Activated CD4-positive, alpha-beta T cell treated with anti-CD3 and anti-CD28 coated beads, Interleukin-2, amount 10 ng/mL, durations not matched to agents 24 days and 14 days (primary cell): ENCODE measurements around the gene ERICH2. TPM values are rescaled to one million over a fixed set of nuclear protein-coding genes. Genes with fewer than 3 reads are reported as not detected.
A peak's percentile ranks its signal among the peaks of the same experiment; 100 is the strongest.
"Not testable (repeated sequence)": the region's sequence is repeated elsewhere in the genome, so short reads cannot be mapped to it uniquely, and the experiment has no call there.

ENCODE experiments used
- DNase-seq: peaks from one replicate; pipeline ENCODE4 v3.0.0; 2022
- H3K27ac Mint-ChIP-seq: one replicate; pipeline ENCODE4 v1.8.0; 2022; ENCODE audit warnings: mild to moderate bottlenecking, mixed read lengths
- H3K27me3 Mint-ChIP-seq: one replicate; pipeline ENCODE4 v1.8.0; 2022; ENCODE audit warnings: mixed read lengths
- H3K36me3 Mint-ChIP-seq: one replicate; pipeline ENCODE4 v1.8.0; 2022; ENCODE audit warnings: low read depth, mild to moderate bottlenecking, mixed read lengths
- H3K4me1 Mint-ChIP-seq: one replicate; pipeline ENCODE4 v1.8.0; 2021; ENCODE audit warnings: mixed read lengths
- H3K4me3 Mint-ChIP-seq: one replicate; pipeline ENCODE4 v1.8.0; 2022; ENCODE audit warnings: mild to moderate bottlenecking, moderate library complexity, mixed read lengths
- H3K9me3 Mint-ChIP-seq: one replicate; pipeline ENCODE4 v1.8.0; 2021; ENCODE audit warnings: mixed read lengths
- intact Hi-C: fragments of 100-400 bp; cut with micrococcal nuclease; formaldehyde crosslinking; loops from one replicate; pipeline ENCODE4 v1.15.1; 2023
- total RNA-seq: library from RNA; stranded (reverse); gene quantifications from 2 replicates; pipeline ENCODE4 v1.2.3, GENCODE V29; 2022

Gene ERICH2
- total RNA-seq, 1 donor from 2014 or later, result not detected

DNA sequence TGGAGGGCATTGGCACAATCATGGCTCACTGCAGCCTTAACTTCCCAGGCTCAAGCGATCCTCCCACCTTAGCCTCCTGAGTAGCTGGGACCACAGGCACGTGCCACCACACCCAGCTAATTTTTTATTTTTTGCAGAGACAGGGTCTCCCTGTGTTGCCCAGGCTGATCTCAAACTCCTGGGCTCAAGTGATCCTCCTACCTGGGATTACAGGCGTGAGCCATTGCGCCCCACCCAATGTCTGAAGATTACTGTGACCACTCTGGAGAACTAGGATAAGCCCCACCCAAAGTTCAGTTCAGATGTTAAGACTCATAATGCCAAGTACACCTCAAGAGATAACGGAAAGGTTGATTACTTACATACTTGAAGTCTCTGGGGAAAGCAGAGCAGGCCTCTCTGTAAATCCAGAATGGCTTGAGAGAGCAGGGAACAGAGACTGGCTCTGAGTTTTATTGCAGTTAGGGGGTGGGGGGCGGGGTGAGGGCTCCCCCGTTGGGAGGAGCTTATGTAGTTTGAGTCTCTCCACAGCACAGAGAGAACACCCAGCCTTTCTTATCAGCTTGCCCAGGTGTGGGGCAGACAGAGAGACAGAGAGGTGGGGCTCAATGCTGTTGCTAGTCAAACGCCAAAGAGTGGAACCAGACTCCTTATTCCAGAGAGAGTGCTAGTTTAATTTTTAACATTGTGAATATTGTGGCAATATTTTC, 26.5 kb upstream of the ERICH2 start:
- Mint-ChIP-seq H3K27me3 (peaks cover 17% of the 10 kb centered on the region), H3K27ac (no peak overlapping the region), H3K4me3 (no peak overlapping the region), H3K4me1 (no peaks in the 10 kb centered on the region), H3K36me3 (no peaks in the 10 kb centered on the region), H3K9me3 (no peaks in the 10 kb centered on the region)
- DNase-seq, result no peak
- intact Hi-C loops, result no loop called here

DNA sequence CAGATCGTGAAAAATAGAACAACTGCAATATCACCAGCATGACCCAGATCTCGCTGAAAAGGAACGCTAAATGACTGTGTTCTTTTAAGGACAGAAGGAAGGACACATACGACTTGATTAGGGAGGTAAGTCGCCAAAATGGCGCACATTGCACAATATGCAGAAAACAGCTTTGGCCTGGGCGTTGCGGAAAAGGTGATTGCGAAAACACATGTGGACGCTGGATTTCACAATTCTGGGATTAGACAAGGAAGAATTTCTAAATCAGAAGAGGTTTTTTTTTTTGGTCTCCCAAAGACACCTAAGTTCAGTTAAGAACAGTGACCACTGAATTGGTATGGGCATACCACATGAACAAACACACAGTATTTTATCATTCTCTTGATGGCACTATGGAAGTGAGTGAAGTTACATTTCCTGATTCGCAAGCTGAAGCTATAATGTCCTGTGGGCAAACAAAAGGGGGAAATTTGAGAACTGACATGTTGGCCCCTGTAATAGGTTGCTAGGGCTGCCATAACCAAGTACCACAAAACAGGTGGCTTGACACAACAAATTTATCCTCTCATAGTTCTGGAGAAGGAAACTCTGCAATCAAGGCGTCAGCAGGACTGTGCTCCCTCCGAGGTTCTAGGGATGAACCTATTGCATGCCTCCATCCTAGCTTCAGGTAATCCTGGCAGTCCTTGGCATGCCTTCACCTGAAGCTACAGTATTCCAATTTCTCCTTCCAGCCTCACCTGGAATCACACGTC, 25.8 kb upstream of the ERICH2 start:
- H3K27me3 Mint-ChIP-seq, result peaks cover 15% of the 10 kb centered on the region
- H3K36me3 Mint-ChIP-seq, result no peaks in the 10 kb centered on the region
- no peak overlapping the region for H3K27ac Mint-ChIP-seq
- H3K4me3 Mint-ChIP-seq, result no peak overlapping the region
- no peaks in the 10 kb centered on the region for H3K4me1 Mint-ChIP-seq
- intact Hi-C loops, result no loop called here
- no peak for DNase-seq
- H3K9me3 Mint-ChIP-seq, result no peaks in the 10 kb centered on the region

DNA sequence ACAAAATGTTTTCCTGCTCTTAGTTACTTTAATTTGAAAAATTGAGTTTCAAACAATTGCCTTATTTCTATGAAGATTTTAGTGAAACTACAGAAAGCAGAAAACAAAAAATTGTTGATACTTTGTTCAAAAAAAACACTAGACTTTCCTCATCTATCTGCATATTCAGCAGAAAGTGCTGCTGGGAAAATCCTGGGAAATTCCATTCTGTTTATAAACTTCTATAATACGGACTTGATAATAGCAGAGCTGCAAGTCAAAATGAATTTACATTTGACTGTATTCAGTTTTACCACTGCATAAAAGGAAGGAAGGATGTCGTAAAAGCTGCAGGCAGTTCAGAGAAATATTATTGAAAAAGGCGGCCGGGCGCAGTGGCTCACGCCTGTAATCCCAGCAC, 24.9 kb upstream of the ERICH2 start:
- no peaks in the 10 kb centered on the region for H3K4me1 Mint-ChIP-seq
- no peak overlapping the region for H3K4me3 Mint-ChIP-seq
- no peak for DNase-seq
- intact Hi-C loops, result no loop called here
- no peaks in the 10 kb centered on the region for H3K36me3 Mint-ChIP-seq
- H3K27ac Mint-ChIP-seq, result no peak overlapping the region
- no peaks in the 10 kb centered on the region for H3K9me3 Mint-ChIP-seq
- H3K27me3 Mint-ChIP-seq, result peaks cover 19% of the 10 kb centered on the region

DNA sequence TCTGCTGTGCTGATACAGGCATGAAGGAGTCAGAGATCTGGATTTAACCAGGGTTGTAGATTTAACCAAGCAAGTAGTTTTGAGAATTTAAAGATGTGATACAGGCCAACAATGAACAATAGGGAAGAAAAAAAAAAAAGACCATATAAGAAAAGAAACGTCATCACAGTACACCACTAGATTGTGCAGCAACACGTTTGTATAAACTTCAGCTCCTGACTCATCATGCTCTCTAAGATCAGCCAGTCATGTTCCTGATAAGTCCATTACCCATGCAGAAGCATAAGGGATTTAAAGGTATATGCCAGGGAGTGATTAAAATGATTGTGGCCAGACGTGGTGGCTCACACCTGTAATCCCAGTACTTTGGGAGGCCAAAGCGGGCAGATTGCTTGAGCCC, 22.3 kb upstream of the ERICH2 start:
- no peaks in the 10 kb centered on the region for H3K36me3 Mint-ChIP-seq
- intact Hi-C loops, result no loop called here
- no peak overlapping the region for H3K27ac Mint-ChIP-seq
- H3K4me3 Mint-ChIP-seq, result no peak overlapping the region
- H3K4me1 Mint-ChIP-seq, result no peaks in the 10 kb centered on the region
- no peaks in the 10 kb centered on the region for H3K9me3 Mint-ChIP-seq
- H3K27me3 Mint-ChIP-seq, result peaks cover 26% of the 10 kb centered on the region
- no peak for DNase-seq

DNA sequence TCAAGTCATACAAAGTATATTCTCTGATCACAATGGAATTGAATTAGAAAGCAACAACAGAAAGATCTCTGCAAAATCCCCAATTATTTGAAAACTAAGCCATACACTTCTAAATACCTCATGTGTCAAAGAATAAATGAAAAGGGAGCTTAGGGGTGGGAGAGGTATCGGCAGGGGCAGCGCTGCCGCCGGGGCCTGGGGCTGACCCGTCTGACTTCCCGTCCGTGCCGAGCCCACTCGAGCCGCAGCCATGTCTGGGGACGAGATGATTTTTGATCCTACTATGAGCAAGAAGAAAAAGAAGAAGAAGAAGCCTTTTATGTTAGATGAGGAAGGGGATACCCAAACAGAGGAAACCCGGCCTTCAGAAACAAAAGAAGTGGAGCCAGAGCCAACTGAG, 18.6 kb upstream of the ERICH2 start:
- H3K9me3 Mint-ChIP-seq, H3K4me1 Mint-ChIP-seq, H3K36me3 Mint-ChIP-seq, H3K4me3 Mint-ChIP-seq, H3K27ac Mint-ChIP-seq, DNase-seq, intact Hi-C loops: not testable (repeated sequence)
- peaks cover 25% of the 10 kb centered on the region for H3K27me3 Mint-ChIP-seq

DNA sequence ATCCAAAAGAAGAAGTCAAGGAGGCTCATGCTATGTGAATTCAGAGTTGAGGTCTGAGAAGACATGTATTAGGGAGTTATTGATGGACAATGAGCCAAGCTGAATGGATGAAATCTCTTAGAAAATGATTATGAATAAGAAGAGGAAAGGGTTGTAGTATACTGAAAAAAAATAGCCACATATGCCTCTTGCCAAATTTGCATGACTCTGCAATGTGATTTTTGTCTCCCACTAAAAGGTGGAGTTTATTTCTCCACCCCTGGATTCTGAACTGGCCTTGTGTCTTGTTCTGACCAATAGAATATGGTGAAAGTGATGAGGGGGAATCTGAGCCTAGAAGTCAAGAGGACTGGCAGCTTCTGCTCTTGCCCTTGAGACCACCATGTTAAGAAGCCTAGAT, 8.6 kb upstream of the ERICH2 start:
- H3K27me3 Mint-ChIP-seq, result peaks cover 7% of the 10 kb centered on the region
- H3K27ac Mint-ChIP-seq, result no peak overlapping the region
- no peak for DNase-seq
- no peaks in the 10 kb centered on the region for H3K36me3 Mint-ChIP-seq
- no peak overlapping the region for H3K4me3 Mint-ChIP-seq
- intact Hi-C loops, result no loop called here
- H3K4me1 Mint-ChIP-seq, result no peaks in the 10 kb centered on the region
- H3K9me3 Mint-ChIP-seq, result no peaks in the 10 kb centered on the region

DNA sequence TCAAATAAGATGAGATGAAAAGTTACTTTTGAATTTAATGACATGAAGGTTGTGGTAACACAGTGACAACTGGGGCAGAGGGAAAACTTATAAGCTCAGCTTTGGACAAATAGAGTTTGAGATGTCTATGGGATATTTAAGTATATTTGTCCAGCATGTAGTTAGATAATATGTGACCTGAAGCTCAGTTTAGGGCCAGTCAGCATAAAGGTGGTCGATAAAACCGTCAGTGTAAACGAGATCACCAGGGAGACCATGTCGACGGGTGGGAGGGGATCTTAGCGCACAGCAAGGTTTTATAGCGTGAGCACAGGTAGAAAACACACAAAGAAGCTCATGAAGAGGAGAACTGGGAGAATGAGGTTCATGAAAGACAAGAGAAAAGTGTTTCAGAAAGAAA, 7.4 kb upstream of the ERICH2 start:
- Mint-ChIP-seq H3K27ac (no peak overlapping the region), H3K9me3 (no peaks in the 10 kb centered on the region), H3K27me3 (peaks cover 7% of the 10 kb centered on the region), H3K4me3 (no peak overlapping the region), H3K4me1 (no peaks in the 10 kb centered on the region), H3K36me3 (no peaks in the 10 kb centered on the region)
- no peak for DNase-seq
- intact Hi-C loops, result no loop called here

DNA sequence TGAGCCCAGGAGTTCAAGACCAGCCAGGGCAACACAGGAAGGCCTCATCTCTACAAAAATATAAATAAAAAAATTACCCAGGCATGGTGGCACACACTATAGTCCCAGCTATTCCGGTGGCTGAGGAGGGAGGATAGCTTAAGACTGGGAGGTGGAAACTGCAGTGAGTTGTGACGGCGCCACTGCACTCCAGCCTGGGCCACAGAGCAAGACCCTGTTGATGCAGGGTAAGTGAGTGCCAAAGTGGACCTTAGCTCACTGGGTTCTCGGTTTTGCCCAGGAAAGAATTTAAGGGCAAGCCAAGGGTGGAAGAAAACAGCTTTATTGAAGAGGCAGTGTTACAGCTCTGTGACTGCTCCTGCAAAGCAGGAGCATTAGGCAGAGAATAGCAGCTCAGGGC, 6.9 kb upstream of the ERICH2 start:
- Mint-ChIP-seq H3K4me1 (no peaks in the 10 kb centered on the region), H3K4me3 (no peak overlapping the region), H3K27me3 (peaks cover 7% of the 10 kb centered on the region), H3K36me3 (no peaks in the 10 kb centered on the region), H3K9me3 (no peaks in the 10 kb centered on the region), H3K27ac (no peak overlapping the region)
- intact Hi-C loops, result no loop called here
- DNase-seq, result no peak

DNA sequence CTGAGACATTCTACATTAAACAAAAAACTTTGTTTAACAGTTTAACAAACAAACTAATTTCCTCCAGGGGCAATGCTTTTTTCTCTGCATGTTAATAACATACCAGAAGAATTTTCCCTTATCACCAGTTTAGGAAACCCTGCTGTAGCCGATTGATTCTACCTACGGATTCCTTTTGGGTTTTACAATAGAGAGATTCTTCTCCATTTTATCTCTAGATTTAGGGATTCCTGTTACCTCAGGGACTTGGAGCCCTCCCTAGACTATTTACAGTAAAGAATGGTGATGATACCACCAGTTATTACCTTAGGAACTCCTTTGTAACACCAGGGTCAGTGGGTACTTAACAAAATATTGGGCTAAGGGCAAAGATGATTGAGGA, 5.3 kb upstream of the ERICH2 start:
- no peaks in the 10 kb centered on the region for H3K4me1 Mint-ChIP-seq
- DNase-seq, result no peak
- no peak overlapping the region for H3K4me3 Mint-ChIP-seq
- no peak overlapping the region for H3K27ac Mint-ChIP-seq
- no peaks in the 10 kb centered on the region for H3K9me3 Mint-ChIP-seq
- no peaks in the 10 kb centered on the region for H3K36me3 Mint-ChIP-seq
- intact Hi-C loops, result no loop called here
- peaks cover 7% of the 10 kb centered on the region for H3K27me3 Mint-ChIP-seq

DNA sequence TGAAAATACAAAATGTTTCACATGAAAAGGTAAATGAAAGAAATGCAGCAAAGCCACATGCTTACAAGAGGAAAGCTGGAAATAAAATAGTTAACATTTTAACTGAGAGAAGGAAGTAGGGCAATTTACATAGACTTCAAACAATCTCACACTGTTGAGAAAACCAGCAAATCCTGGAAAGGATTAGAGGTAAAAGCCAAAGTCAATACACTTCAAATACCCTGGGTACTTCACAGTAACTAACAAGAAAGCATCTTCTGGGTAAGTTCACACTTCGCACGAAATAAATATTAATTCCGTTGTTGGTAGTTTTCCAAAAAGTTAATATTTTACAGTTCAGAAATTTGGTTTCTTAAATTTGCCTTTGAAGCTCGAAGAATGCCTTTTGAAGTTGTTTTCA, 3.5 kb upstream of the ERICH2 start:
- peaks cover 8% of the 10 kb centered on the region for H3K27me3 Mint-ChIP-seq
- intact Hi-C loops, result no loop called here
- H3K4me1 Mint-ChIP-seq, result peaks cover 5% of the 10 kb centered on the region
- no peaks in the 10 kb centered on the region for H3K36me3 Mint-ChIP-seq
- DNase-seq, result no peak
- H3K4me3 Mint-ChIP-seq, result no peak overlapping the region
- H3K9me3 Mint-ChIP-seq, result no peaks in the 10 kb centered on the region
- H3K27ac Mint-ChIP-seq, result no peak overlapping the region

DNA sequence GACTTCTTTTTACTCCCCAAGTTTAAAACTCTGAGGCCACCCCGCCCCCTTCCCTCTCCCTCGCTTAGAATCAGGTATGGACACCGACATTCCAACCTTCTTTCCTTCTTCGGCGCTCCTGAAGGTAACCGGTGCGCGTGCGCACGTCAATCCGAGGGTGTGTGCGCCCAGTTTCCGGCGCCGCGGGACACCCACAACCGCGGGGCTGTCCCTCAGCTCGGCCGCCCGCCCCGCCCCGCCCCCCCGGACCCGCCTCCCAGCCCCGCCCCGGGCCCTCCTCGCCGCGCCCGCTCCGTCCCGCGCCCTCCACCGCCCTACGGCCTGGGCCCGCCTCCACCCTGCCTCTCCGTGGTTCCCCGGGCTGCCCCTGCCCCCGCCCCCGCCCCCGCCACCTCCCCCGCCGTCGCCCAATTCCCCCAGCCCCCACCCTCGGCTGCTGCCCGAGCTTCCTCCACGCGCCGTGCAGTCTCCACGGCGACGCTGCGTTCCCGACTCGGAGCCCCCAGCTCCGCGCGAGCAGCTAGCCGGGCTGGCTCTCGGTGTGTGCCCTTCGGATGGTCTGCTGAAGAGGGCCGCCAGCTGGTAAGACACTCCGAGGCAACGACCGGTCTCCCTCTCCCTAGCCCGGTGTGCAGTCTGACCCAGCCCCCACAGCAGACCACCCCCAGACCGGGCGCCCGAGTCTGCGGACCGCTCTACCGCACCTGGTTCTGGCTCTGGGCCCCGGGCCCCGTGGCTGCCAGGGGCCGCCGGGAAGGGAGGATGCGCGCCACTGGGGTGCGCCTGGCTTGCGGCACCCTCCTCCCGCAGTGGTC, 635 bp downstream of the ERICH2 start:
- peak overlapping the region; percentile 85 for H3K4me3 Mint-ChIP-seq
- H3K27me3 Mint-ChIP-seq, result peaks cover 31% of the 10 kb centered on the region
- H3K27ac Mint-ChIP-seq, result peak overlapping the region; percentile 82
- DNase-seq, result peak; percentile 89
- H3K36me3 Mint-ChIP-seq, result no peaks in the 10 kb centered on the region
- H3K4me1 Mint-ChIP-seq, result peaks cover 5% of the 10 kb centered on the region
- H3K9me3 Mint-ChIP-seq, result no peaks in the 10 kb centered on the region
- intact Hi-C loops, result loop anchor here (2.0 kb wide), 3 partner anchors 46 to 410 kb away; partner anchors contain the start of genes GAD1 and SP5

DNA sequence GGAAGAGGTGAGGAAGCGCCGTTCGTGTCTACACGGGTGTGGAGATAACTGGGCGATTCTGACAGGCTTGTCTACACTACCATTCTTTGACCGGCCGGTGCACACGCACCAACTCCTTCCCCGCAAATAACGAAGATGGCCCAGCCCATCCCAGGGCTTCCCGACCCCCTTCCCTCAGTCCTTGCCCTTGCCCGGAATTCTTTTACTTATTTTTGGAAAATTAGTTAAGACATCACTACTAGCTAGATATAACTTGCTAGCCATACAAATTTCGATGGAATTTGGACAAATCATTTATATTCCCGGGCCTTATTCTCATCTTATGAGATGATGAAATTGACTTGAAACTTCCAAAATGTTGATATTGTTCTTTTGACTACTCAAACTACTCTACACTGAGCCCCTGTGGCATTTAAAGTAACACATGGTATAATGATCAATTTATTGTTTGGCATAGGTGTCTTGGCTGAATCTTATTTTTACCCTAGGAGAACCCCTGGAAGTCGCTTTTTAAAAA, 1.3 kb downstream of the ERICH2 start:
- H3K4me3 Mint-ChIP-seq, result peak overlapping the region; percentile 67

DNA sequence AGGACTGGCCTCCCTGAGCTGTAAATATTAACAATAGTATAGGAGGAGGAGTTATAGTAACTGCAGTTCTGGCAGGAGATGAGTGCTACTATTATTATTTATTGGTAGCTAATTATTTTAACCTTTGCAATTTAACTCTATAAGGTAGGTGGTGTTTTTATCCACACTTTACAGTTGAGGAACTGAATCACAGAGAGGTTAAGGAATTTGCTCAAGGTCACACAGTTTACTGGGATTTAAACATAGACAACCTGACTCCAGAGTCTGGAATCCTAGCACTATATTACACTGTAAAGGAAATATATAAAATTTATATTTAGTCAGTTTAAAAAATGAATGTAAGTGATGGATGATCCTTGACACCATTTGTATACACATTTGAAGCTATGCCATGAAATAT, 2.1 kb downstream of the ERICH2 start:
- H3K36me3 Mint-ChIP-seq, result no peaks in the 10 kb centered on the region
- peaks cover 5% of the 10 kb centered on the region for H3K4me1 Mint-ChIP-seq
- H3K9me3 Mint-ChIP-seq, result no peaks in the 10 kb centered on the region
- DNase-seq, result no peak
- H3K4me3 Mint-ChIP-seq, result peak overlapping the region; percentile 49
- H3K27ac Mint-ChIP-seq, result no peak overlapping the region
- peaks cover 33% of the 10 kb centered on the region for H3K27me3 Mint-ChIP-seq
- intact Hi-C loops, result no loop called here

More for the DNA sequence above, 1.3 kb downstream of the ERICH2 start:
- peak overlapping the region; percentile 18 for H3K27ac Mint-ChIP-seq
- no peaks in the 10 kb centered on the region for H3K9me3 Mint-ChIP-seq
- H3K27me3 Mint-ChIP-seq, result peaks cover 32% of the 10 kb centered on the region
- no peaks in the 10 kb centered on the region for H3K36me3 Mint-ChIP-seq
- peaks cover 5% of the 10 kb centered on the region for H3K4me1 Mint-ChIP-seq
- intact Hi-C loops, result loop anchor here (2.0 kb wide), 3 partner anchors 45 to 411 kb away; partner anchors contain the start of genes GAD1 and SP5
- no peak for DNase-seq

DNA sequence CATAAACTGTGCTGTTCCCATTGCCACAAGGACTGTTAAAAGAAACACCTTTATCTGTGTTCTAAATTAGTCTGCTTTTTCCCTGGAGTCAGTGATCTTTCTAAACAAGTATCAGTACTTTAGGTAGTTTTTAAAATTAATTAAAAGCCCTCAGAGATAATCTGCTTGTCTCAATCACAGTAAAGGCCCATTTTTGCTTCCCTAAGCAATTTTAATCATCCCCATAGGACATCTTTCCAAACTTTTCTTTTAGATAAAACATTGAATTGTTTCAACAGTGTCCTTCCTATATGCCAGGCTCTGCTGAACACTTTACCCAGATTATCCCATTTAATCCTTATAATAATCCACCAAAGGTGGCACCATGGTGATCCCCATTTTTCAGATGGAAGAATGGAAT, 3.9 kb downstream of the ERICH2 start:
- Mint-ChIP-seq H3K36me3 (no peaks in the 10 kb centered on the region), H3K9me3 (no peaks in the 10 kb centered on the region), H3K27ac (no peak overlapping the region), H3K4me3 (no peak overlapping the region), H3K4me1 (peaks cover 5% of the 10 kb centered on the region), H3K27me3 (peaks cover 44% of the 10 kb centered on the region)
- no peak for DNase-seq
- intact Hi-C loops, result no loop called here
